HG02884 (cell line): ENCODE results near the gene FAM210A.
"Not testable (repeated sequence)": the region's sequence is repeated elsewhere in the genome, so short reads cannot be mapped to it uniquely, and the experiment has no call there.

ENCODE experiments used
- ATAC-seq: cut with Tn5 transposase; IDR thresholded peaks from one replicate; pipeline ENCODE4 v1.9.1; 2021; ENCODE audit warnings: mild to moderate bottlenecking, moderate library complexity; ENCODE audit not compliant: unreplicated experiment

FAM210A gene, protein sequence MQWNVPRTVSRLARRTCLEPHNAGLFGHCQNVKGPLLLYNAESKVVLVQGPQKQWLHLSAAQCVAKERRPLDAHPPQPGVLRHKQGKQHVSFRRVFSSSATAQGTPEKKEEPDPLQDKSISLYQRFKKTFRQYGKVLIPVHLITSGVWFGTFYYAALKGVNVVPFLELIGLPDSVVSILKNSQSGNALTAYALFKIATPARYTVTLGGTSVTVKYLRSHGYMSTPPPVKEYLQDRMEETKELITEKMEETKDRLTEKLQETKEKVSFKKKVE

DNA sequence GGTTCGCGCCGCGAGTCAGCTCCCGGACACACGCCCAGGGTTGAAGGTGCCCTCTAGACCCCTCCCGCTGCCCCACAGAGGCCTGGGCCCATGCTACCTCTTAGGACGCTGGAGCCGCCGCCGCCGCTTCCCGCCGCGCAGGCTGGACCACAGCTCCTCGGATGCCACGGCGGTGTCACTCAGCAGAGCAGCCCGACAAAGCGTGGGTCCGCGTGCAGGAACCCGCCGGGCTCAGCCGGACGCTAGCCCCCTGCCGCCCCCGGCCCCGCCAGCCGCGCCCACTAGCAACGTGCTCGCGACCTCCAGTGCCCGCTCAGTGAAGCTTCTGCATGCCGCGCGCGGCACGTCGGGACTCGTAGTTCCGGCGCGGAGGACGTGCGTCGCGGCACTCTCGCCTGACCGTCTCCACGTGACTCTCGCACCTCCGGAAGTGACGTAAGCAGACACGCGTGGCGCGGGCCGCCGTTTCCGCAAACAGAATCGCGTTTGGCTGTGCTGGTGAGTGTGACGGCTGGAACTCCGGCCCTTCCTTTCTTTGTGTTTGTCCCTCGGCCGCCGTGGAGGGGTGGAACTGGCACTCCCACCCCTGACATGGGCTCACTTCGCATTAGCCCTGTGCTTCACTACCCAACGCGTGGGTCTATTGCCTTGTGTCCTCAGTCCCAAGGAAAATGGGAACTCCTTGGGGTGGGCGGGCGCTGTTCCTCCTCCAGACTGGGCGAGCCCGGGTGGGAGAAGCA is at the start of gene FAM210A, which contains the start of gene RNMT:
Gene FAM210A, minus strand, starts transcription at position 327 of the 740 bp plus-strand sequence. CDS start 44,481 bp downstream, outside the sequence.
Gene RNMT, plus strand, starts transcription at position 442 of the 740 bp plus-strand sequence. CDS start 4,845 bp downstream, outside the sequence.
- ATAC-seq = peak; percentile 85

DNA sequence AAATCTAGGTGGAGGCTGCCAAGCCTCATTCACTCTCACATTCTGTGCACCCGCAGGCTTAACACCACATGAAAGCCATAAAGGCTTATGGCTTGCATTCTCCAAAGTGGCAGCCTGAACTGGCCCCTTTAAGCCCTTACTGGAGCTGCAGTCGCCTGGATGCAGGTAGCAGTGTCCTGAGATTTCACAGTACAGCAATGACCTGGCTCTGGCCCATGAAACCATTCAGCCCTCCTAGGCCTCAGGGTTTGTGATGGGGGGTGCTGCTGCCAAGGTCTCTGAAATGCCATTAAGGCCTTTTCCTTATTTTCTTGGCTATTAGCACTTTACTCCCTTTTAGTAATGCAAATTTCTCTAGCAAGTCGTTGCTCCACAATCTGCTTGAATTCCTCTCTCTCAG is 48.7 kb upstream of the FAM210A start:
- no peak for ATAC-seq

DNA sequence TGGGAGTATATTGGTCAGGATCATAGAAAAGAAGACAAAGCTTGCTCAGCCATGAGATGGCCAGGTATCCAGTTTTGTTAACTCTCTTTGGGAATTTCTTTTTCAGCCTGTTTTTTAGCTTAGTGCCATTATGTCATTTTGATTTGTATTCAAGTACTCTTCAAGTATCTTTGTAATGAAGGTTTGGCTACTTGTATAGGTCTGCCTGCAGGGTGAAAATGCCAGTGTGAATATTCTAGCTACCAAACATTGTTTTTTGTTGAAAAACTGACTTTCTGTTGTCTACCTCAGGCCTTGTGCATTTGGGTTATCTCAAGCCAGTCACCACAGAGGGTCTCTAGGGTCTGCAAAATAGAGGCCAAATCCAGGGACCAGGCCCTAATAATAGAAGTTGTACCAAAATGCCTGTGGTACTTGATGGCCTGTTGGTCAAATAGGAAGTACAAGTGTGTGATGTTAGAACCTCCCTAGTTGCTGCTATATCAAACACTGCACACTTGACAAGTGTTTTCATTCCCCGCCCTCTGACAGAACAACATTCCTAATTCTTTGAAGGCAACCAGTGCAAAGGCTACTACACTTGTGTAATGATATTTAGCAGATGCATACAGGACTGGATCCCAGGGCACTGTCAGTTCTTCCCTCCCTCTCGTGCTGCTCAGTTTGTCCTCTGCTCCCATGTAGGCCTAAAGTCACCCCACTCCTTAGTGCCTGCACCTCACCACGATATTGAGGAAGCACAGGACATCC is 36.5 kb upstream of the FAM210A start:
- no peak for ATAC-seq

DNA sequence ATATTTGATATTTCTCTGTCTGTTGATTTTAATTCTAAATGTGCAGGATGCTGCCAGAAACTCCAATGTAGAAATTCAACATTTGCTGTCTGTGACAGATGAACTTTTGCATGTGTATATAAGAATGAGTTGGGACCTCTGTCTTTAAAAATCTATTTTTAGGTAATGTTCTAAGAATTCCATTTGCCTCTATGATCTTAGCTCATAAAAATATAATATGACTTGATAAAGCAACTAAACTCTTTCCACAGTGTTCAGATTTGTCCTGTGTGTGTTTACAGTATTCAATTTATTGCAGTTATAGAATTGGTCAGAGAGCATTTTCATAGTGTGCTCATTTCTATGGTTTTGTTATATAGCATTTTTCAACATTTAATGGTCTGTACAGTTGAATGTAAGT is 33.7 kb upstream of the FAM210A start:
- no peak for ATAC-seq

DNA sequence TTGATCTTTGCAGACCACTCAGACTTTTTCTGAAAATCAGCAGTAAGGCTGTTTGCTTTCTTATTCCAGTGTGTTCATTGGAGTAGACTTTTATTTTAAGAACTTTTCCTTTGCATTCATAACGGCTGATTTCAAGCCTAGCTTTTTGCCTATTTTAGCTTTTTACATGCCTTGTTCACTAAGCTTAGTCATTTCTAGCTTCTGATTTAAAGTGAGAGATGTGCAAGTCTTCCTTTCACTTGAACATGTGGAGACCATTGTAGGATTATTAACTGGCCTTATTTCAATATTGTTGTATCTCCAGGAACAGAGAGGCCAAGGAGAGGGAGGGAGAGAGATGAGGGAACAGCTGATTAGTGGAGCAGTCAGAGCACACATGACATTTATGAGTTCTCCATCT is 32.3 kb upstream of the FAM210A start:
- no peak for ATAC-seq

DNA sequence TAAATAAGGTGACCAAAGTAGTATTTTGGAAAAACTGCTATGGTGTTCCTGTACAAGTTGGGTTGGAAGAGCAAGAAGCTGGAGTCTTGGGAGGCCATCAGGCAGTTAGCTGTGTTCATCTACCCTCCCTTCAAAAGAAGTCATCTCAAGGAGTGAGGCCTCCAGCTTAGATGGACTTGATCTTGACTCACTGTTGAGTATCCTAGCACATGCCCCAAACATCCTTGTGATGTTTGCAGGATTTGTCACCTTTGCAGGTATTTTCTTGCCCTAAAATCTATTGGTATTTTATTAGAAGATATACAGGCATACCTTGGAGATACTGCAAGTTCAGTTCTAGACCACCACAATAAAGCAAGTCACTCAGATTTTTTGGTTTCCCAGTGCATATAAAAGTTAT is 30.3 kb upstream of the FAM210A start:
- no peak for ATAC-seq

DNA sequence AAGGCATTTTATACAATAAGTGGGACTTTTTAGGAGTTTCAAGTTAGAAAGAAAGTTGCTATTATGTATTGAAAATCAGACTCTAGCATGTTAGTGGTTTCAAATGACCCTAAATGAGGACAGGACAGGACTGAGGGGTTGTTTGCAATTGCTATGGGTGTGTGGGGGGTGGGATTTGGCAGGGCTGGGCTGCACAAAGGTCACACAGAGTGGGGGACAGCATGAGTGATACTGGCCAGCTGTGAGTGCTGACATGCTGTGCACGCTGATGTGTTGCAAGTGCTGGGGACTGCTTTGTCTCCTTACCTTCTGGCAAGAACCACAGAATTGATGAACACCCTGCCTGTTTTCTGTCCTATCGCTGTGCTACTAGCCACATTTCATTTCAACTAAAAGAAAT is 29.9 kb upstream of the FAM210A start:
- no peak for ATAC-seq

DNA sequence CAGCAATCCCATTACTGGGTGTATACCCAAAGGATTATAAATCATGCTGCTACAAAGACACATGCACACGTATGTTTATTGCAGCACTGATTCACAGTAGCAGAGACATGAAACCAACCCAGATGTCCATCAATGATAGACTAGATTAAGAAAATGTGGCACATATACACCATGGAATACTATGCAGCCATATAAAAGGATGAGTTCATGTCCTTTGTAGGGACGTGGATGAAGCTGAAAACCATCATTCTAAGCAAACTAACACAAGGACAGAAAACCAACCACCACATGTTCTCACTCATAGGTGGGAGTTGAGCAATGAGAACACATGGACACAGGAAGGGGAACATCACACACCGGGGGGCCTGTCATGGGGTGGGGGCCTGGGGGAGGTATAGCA is 25.2 kb upstream of the FAM210A start:
- ATAC-seq = not testable (repeated sequence)

DNA sequence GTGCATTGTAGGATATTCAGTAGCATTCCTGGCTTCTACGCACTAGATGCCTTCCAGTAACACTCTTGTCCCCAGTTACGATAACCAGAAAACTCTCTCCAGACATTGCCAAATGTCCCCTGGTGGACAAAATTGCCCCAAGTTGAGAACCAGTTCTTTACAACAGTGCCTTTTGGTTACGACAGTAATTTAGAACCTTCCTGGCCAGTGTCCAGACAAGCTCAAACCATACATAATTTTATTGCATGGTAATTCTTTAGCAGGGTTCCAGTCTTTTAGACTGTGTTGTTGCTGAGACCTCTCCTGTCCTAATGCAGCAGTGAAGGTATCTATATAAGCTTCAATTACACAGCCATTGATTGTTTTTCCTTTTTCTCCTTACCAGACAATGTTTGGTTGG is 20.3 kb upstream of the FAM210A start:
- ATAC-seq = no peak

DNA sequence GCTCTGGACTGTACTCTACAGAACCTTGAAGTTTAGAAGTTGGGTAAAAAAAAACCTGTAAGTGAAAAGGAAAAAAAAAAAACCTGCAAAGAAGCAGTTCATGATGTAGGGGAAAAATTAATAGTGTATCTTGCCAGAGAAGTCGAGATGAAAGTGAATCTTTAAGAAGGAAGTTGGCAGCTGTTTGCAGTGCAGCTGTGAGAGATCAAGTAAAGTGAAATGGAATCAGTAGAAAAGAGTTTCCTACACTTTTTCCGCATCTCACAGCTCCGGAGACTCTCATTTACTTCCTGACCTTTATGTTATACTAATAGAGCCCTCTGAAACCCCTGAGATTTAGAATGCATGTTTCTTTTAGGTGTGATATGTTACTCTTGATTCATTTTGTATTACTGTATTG is 19.3 kb upstream of the FAM210A start:
- ATAC-seq = no peak

DNA sequence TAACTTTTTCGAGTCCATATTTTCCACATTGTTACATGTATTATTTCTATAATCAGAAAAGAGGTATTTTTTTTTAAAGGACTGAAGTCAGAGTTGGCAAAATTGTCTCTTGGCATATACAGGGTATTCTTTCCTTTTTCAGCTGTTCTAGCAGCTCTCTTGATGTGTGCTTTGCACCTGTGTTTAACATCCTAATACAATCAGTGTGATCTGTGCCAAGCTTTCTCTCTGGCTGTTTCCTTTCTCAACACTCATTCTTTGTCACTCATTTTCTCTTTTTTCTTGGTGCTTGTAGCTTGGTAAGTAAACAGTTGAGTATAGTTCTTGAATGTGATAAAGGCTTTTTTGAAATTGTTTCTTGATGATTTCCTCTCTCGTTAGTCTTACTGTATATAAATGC is 9.3 kb upstream of the FAM210A start:
- ATAC-seq = no peak

DNA sequence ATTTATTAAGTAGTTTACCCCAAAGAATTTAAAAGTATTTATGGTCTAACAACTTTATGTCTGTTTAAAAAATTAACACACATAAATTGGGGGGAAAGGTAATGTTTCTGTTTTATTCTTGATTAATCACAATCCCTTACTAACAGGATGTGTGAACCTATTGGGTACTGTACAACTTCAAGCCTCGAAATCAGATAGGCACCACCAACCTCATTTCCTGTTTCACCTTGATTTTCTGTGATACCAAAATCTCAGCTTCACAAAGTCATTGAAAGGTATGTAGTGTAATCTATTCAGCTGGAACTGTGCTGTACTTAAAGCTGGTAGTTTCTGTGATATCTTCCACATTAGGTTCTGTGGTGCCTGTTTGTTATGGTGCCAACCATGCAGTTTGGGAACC is 4.1 kb upstream of the FAM210A start:
- no peak for ATAC-seq

DNA sequence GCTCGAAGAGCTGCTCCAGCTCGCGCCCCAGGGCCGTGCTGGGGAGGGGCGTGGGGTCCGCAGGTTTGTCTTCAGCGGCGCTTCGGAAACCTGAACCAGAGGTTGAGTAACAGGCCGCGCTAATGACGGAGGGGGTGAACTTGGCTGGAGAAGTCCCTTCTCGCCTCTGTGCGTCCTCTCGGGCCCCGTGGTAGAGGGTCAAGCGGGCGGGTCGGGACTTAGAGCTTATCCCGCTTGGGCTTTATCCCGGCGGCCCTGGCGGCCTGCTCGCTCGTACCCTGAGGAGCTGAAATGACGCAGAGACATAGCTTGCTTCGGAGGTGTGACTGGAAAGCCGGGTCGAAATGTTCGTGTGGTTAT is 594 bp upstream of the FAM210A start:
- no peak for ATAC-seq

DNA sequence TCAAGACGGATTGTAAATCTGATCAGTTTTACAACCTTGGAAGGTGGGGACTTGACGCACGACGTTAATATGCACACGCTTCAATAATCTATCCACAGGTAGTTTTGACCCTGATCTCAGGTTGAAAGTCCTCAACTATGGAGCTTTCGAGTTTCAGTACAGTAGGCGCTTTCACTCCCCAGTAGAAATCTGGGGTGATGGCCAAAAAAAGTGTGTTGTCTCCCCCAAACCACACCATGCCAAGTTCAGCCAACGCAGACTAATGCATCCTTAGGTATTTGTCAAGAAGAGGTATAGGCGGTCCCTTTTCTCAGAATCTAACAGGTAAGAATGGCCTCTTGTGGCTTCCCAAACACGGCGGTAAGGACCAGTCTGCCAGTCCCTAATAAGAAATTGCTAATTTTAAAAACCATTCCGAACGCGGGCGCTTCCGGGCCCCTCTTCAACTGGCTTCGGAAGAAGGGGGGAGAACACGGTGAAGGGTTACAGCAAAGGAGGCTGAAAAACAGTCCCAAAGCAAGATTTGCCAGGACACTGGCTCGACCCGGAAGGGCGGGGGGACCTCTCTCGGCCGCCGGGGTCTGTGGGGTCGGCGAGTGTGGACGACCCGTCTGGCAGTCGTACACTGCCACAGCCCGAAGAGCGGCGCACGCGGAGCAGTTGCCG is 659 bp downstream of the FAM210A start:
- peak; percentile 0 for ATAC-seq

DNA sequence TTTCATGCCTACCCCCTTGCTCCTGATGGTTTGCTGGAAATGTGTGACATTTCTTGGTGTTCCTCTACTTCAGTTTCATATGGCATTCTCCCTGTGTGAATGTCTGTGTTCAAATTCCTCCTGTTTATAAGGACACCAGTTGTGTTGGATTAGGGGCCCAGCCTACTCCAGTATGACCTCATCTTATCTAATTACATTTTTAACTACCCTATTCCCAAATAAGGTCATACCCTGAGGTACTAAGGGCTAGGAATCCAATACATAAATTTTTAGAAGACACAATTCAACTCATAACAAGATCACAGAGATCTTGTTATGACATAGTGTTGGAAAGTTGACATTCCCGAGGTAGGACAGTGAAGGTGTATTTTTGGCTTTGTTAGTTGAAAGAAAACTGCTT is 5.5 kb downstream of the FAM210A start:
- no peak for ATAC-seq

DNA sequence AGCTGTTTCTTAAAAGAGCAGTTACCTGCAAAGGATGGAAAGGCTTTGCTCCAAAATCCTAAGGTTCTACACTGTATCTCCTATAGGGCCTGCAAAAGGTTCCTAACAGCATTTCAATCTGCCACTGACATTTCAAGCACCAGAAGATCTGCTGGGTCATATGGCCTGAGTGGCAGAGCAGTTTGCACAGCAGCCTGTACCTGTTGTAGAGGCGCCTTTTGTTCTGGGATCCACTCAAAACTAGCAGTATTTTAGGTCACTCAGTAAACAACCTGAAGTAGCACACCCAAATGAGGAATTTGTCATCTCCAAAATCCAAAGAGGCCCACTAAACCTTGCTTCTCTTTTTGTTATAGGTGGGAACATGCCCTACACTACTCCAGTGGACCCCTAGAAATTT is 6.2 kb downstream of the FAM210A start:
- ATAC-seq = no peak

DNA sequence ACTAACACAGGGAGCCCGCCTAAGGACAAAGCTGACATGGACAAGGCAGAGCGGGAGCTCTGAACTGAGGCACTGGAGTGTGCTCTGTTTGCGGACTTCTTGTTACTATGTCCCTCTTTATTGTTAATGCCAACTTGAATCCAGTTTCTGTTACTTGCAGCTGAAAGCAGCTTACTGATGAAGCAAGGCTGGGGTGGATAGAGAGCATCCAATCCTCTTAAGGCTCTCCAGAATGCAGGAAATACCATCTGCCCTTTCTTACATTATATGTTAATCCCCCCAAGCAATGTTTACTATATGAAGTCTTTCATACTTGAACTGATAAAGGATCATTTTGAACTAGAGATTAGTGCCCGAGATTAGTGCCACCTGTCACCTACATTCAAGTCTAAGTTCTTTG is 9.4 kb downstream of the FAM210A start:
- no peak for ATAC-seq

DNA sequence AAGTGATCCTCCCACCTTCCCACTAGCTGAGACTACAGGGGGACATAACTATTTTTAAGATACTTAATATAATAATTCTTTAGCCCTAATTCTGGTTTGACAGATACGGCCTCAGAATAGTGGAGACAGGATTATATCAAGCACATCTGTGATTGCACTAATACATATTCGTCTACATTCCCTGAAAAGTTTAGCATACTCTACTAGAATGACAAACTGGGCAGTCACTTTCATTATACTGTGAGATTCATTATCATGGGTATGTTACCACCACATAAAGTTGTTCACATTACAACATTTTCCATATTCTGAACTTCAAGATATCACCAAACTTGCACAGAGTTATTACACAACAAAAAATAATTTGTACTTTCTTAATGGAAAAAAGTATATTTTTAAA is 11.0 kb downstream of the FAM210A start:
- ATAC-seq = no peak

DNA sequence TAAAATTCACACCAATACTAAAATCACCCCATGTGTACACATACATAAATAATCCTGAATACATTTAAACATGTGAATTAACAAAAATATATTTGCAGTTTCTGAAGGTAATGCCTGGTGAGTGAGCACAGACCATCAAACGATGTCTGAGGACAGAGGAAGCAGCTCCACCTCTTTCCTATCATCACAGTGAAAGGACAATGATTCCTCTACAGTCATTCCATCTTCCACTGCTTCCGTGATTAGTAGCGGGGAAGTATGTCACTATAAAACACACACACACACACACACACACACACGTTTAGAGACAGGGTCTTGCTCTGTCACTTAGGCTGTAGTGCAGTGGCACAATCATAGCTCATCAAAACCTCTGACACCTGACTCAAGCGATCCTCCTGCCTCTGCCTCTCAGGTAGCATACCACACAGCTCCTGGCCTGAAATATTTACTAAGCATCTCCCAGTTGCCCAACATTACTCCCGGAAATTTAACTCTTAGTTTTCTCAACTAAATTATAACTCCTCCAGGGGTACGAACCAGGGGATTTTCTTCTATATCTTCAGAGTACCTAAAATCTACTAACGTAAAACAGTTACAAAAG is 12.8 kb downstream of the FAM210A start:
- no peak for ATAC-seq

DNA sequence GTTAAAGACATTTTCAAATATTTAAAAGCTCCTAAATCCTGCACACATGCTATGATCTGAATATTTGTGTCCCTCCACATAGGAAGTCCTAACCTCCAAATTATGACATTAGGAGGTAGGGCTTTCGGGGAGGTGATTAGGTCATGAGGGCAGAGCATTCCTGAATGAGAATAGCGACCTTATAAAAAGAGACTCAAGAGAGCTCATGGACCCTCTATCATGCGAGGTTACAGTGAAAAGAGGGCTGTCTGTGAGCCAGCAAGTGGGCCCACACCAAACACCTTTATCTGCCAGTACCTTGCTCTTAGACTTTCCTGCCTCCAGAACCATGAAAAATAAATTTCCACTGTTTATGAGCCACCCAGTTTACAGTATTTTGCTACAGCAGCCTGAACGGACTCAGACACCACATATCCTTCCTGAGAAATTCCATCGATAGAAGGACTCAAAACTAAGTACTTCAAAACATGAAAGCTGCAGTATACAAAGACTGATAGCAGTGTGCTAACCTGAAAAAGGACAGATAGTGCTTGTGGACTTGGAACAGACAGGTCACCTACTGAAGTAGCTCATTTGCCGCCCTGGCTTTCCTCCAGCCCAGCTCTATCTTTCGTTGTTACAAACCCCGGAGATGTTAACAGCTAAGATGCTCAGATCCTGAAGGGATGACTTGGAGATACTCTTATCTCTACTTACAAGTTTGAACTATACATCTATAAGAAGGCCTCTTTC is 13.8 kb downstream of the FAM210A start:
- no peak for ATAC-seq
